AG10803 (cell line): Measurements from ENCODE around the gene CETN1.

Source experiments
- DNase-seq: peaks from one replicate; pipeline ENCODE4 v3.0.0; 2010; ENCODE audit warnings: low read depth
- H3K4me3 ChIP-seq: 2 replicates; pipeline ENCODE4 v1.5.1; 2011; ENCODE audit warnings: mild to moderate bottlenecking, low read length, control low read depth
- CTCF ChIP-seq: conservative IDR thresholded peaks from 2 replicates; pipeline ENCODE4 v1.5.1; 2011; ENCODE audit warnings: mild to moderate bottlenecking, low read length, control low read depth, inconsistent platforms

CETN1 gene

GRCh38 chr18:555705-556457 lies 24.3 kb upstream of the CETN1 start:
- TF ChIP-seq CTCF, result no peak
- peak; percentile 17 for DNase-seq
- H3K4me3 ChIP-seq, result no peak overlapping the region

GRCh38 chr18:564708-565561 lies 15.2 kb upstream of the CETN1 start:
- DNase-seq, result peak; percentile 23
- no peak for TF ChIP-seq CTCF

GRCh38 chr18:565562-566061 lies 14.6 kb upstream of the CETN1 start:
- no peak for DNase-seq
- H3K4me3 ChIP-seq, result no peak overlapping the region
- TF ChIP-seq CTCF, result no peak

More at GRCh38 chr18:564708-565561, 15.2 kb upstream of the CETN1 start:
- no peak overlapping the region for H3K4me3 ChIP-seq

- peak; percentile 45 for DNase-seq
- TF ChIP-seq CTCF, result no peak
- no peak overlapping the region for H3K4me3 ChIP-seq
Observed at GRCh38 chr18:567122-567521, 13.1 kb upstream of the CETN1 start.

- no peak for DNase-seq
- no peak overlapping the region for H3K4me3 ChIP-seq
- TF ChIP-seq CTCF, result no peak
Observed at GRCh38 chr18:568731-569130, 11.4 kb upstream of the CETN1 start.

- DNase-seq, result no peak
- no peak overlapping the region for H3K4me3 ChIP-seq
- TF ChIP-seq CTCF, result no peak
Observed at GRCh38 chr18:570256-570655, 9.9 kb upstream of the CETN1 start.

- no peak for DNase-seq
- H3K4me3 ChIP-seq, result no peak overlapping the region
- TF ChIP-seq CTCF, result no peak
Observed at GRCh38 chr18:570697-571096, 9.5 kb upstream of the CETN1 start.
